Karpas-422 (cell line): Measurements from ENCODE around the gene P2RX1. TPM values are rescaled to one million over a fixed set of nuclear protein-coding genes. Genes with fewer than 3 reads are reported as not detected.

Source experiments
- DNase-seq: peaks from one replicate; pipeline ENCODE4 v3.0.0-alpha.2; 2015
- H2AFZ ChIP-seq: fragments of 200-600 bp; sonication (generic); 2 replicates; pipeline ENCODE4 v1.6.1; 2014; ENCODE audit warnings: antibody characterized with exemption, low read length, mixed read lengths
- H3K27ac ChIP-seq: fragments of 200-600 bp; sonication (generic); 2 replicates; pipeline ENCODE4 v1.5.1; 2014; ENCODE audit warnings: mild to moderate bottlenecking, low read length, moderate library complexity
- H3K27me3 ChIP-seq: fragments of 200-600 bp; sonication (generic); 2 replicates; pipeline ENCODE4 v1.6.1; 2014; ENCODE audit warnings: low read length, mixed read lengths
- H3K36me3 ChIP-seq: fragments of 200-600 bp; sonication (generic); 2 replicates; pipeline ENCODE4 v1.6.1; 2014; ENCODE audit warnings: low read length, mixed read lengths; ENCODE audit not compliant: insufficient read depth
- H3K4me1 ChIP-seq: fragments of 200-600 bp; sonication (generic); 2 replicates; pipeline ENCODE4 v1.6.1; 2014; ENCODE audit warnings: mild to moderate bottlenecking, low read length, mixed read lengths
- H3K4me2 ChIP-seq: fragments of 200-600 bp; sonication (generic); 2 replicates; pipeline ENCODE4 v1.6.1; 2014; ENCODE audit warnings: low read length, low read depth, mild to moderate bottlenecking; ENCODE audit not compliant: poor library complexity, severe bottlenecking
- H3K4me3 ChIP-seq: fragments of 200-600 bp; sonication (generic); 2 replicates; pipeline ENCODE4 v1.5.1; 2014; ENCODE audit warnings: mild to moderate bottlenecking, antibody characterized with exemption, low read length, mixed read lengths
- H3K79me2 ChIP-seq: fragments of 200-600 bp; sonication (generic); 2 replicates; pipeline ENCODE4 v1.6.1; 2014; ENCODE audit warnings: mild to moderate bottlenecking, low read length, mixed read lengths
- H3K9ac ChIP-seq: fragments of 200-600 bp; sonication (generic); 2 replicates; pipeline ENCODE4 v1.6.0; 2014; ENCODE audit warnings: low read length
- H3K9me2 ChIP-seq: fragments of 200-600 bp; sonication (generic), shearing (Covaris generic); replicated peaks from 2 replicates; pipeline ENCODE4 v1.6.0; 2014; ENCODE audit warnings: mild to moderate bottlenecking, low read length, moderate library complexity; ENCODE audit not compliant: insufficient read depth
- H3K9me3 ChIP-seq: fragments of 300-700, 200-600 bp; sonication (generic); 2 replicates; pipeline ENCODE4 v1.6.1; 2014; ENCODE audit warnings: low read length, mixed read lengths
- H4K20me1 ChIP-seq: fragments of 200-600 bp; sonication (generic); 2 replicates; pipeline ENCODE4 v1.6.1; 2014; ENCODE audit warnings: mild to moderate bottlenecking, antibody characterized with exemption, low read length, low read depth; ENCODE audit not compliant: insufficient read depth
- total RNA-seq: library from RNA; depleted of rRNA; stranded (reverse); fragments of >200 nt; shearing (Covaris generic); gene quantifications from 2 replicates; pipeline ENCODE4 v1.2.3, GENCODE V29; 2014; ENCODE audit warnings: low replicate concordance

P2RX1 gene
- total RNA-seq, 1 experiment from 2014 or later, result not detected

GRCh38 chr17:3911271-3912053, 4.8 kb downstream of the P2RX1 start:
- H3K4me1 ChIP-seq, result peaks cover 30% of the 10 kb centered on the region
- no peaks in the 10 kb centered on the region for H3K9me2 ChIP-seq
- H4K20me1 ChIP-seq, result no peaks in the 10 kb centered on the region
- no peaks in the 10 kb centered on the region for H3K9me3 ChIP-seq
- no peak overlapping the region for H3K4me3 ChIP-seq
- H3K27me3 ChIP-seq, result no peaks in the 10 kb centered on the region
- H3K27ac ChIP-seq, result no peak overlapping the region
- peak overlapping the region; percentile 19 for H3K4me2 ChIP-seq
- no peaks in the 10 kb centered on the region for H3K79me2 ChIP-seq
- peak overlapping the region; percentile 24; the same call in 1 of the 2 replicates for H3K9ac ChIP-seq
- H2AFZ ChIP-seq, result peak overlapping the region; percentile 51; the same call in 1 of the 2 replicates
- H3K36me3 ChIP-seq, result no peaks in the 10 kb centered on the region
- DNase-seq, result peak; percentile 81

- Histone ChIP-seq H3K36me3 (no peaks in the 10 kb centered on the region), H3K27ac (no peak overlapping the region), H3K9me3 (no peaks in the 10 kb centered on the region), H4K20me1 (no peaks in the 10 kb centered on the region), H2AFZ (peak overlapping the region; percentile 51; the same call in 1 of the 2 replicates), H3K4me1 (peaks cover 30% of the 10 kb centered on the region), H3K4me3 (no peak overlapping the region), H3K9ac (peak overlapping the region; percentile 24; the same call in 1 of the 2 replicates), H3K4me2 (peak overlapping the region; percentile 19), H3K27me3 (no peaks in the 10 kb centered on the region), H3K79me2 (no peaks in the 10 kb centered on the region), H3K9me2 (no peaks in the 10 kb centered on the region)
- DNase-seq, result no peak
Measured at GRCh38 chr17:3910420-3911270, 5.6 kb downstream of the P2RX1 start.

GRCh38 chr17:3909257-3909656, 7.0 kb downstream of the P2RX1 start:
- Histone ChIP-seq H3K4me1 (peaks cover 23% of the 10 kb centered on the region), H3K9ac (no peak overlapping the region), H3K4me3 (no peak overlapping the region), H3K79me2 (no peaks in the 10 kb centered on the region), H4K20me1 (no peaks in the 10 kb centered on the region), H3K36me3 (no peaks in the 10 kb centered on the region), H3K9me2 (no peaks in the 10 kb centered on the region), H3K4me2 (no peak overlapping the region), H2AFZ (no peak overlapping the region), H3K27me3 (no peaks in the 10 kb centered on the region), H3K9me3 (no peaks in the 10 kb centered on the region), H3K27ac (no peak overlapping the region)
- DNase-seq, result no peak

GRCh38 chr17:3907483-3908216, 8.6 kb downstream of the P2RX1 start:
- no peak overlapping the region for H3K27ac ChIP-seq
- DNase-seq, result no peak
- H3K4me3 ChIP-seq, result no peak overlapping the region
- H3K9ac ChIP-seq, result no peak overlapping the region
- H3K4me1 ChIP-seq, result peaks cover 15% of the 10 kb centered on the region
- no peaks in the 10 kb centered on the region for H3K9me3 ChIP-seq
- H3K27me3 ChIP-seq, result no peaks in the 10 kb centered on the region
- no peaks in the 10 kb centered on the region for H3K36me3 ChIP-seq
- no peak overlapping the region for H2AFZ ChIP-seq
- H4K20me1 ChIP-seq, result no peaks in the 10 kb centered on the region
- H3K4me2 ChIP-seq, result no peak overlapping the region
- H3K79me2 ChIP-seq, result no peaks in the 10 kb centered on the region
- H3K9me2 ChIP-seq, result no peaks in the 10 kb centered on the region

GRCh38 chr17:3906881-3907280, 9.4 kb downstream of the P2RX1 start:
- H3K9ac ChIP-seq, result no peak overlapping the region
- no peaks in the 10 kb centered on the region for H4K20me1 ChIP-seq
- H3K9me3 ChIP-seq, result no peaks in the 10 kb centered on the region
- H3K4me3 ChIP-seq, result no peak overlapping the region
- H3K79me2 ChIP-seq, result no peaks in the 10 kb centered on the region
- no peak overlapping the region for H2AFZ ChIP-seq
- H3K4me2 ChIP-seq, result no peak overlapping the region
- DNase-seq, result no peak
- H3K36me3 ChIP-seq, result no peaks in the 10 kb centered on the region
- H3K27ac ChIP-seq, result no peak overlapping the region
- peaks cover 15% of the 10 kb centered on the region for H3K4me1 ChIP-seq
- no peaks in the 10 kb centered on the region for H3K9me2 ChIP-seq
- no peaks in the 10 kb centered on the region for H3K27me3 ChIP-seq

- no peak overlapping the region for H3K4me2 ChIP-seq
- no peaks in the 10 kb centered on the region for H4K20me1 ChIP-seq
- no peak for DNase-seq
- H3K9me2 ChIP-seq, result no peaks in the 10 kb centered on the region
- H3K4me3 ChIP-seq, result no peak overlapping the region
- no peak overlapping the region for H3K27ac ChIP-seq
- no peak overlapping the region for H3K9ac ChIP-seq
- H3K9me3 ChIP-seq, result no peaks in the 10 kb centered on the region
- H3K4me1 ChIP-seq, result peaks cover 5% of the 10 kb centered on the region
- H2AFZ ChIP-seq, result no peak overlapping the region
- no peaks in the 10 kb centered on the region for H3K79me2 ChIP-seq
- H3K36me3 ChIP-seq, result no peaks in the 10 kb centered on the region
- no peaks in the 10 kb centered on the region for H3K27me3 ChIP-seq
Measured at GRCh38 chr17:3905017-3905520, 11.2 kb downstream of the P2RX1 start.

GRCh38 chr17:3904501-3904900, 11.8 kb downstream of the P2RX1 start:
- no peak overlapping the region for H3K4me3 ChIP-seq
- peaks cover 5% of the 10 kb centered on the region for H3K4me1 ChIP-seq
- H3K36me3 ChIP-seq, result no peaks in the 10 kb centered on the region
- H3K27me3 ChIP-seq, result no peaks in the 10 kb centered on the region
- no peaks in the 10 kb centered on the region for H3K79me2 ChIP-seq
- H3K9ac ChIP-seq, result no peak overlapping the region
- no peaks in the 10 kb centered on the region for H3K9me2 ChIP-seq
- H2AFZ ChIP-seq, result no peak overlapping the region
- no peaks in the 10 kb centered on the region for H4K20me1 ChIP-seq
- H3K4me2 ChIP-seq, result no peak overlapping the region
- no peaks in the 10 kb centered on the region for H3K9me3 ChIP-seq
- DNase-seq, result no peak
- H3K27ac ChIP-seq, result no peak overlapping the region
